K562 (cell line): ENCODE data around the gene NCL.

Experiments
- CAMTA2 ChIP-seq: fragments of 250-450 bp; sonication (Bioruptor Pico); conservative IDR thresholded peaks from 2 replicates; pipeline ENCODE4 v1.5.1; 2022
- CTCF ChIP-seq, 3 experiments: IDR thresholded peaks in 2 of 3; conservative IDR thresholded peaks in 1 of 3; 2 replicates each; pipeline ENCODE4 v1.5.1; 2011 to 2012; ENCODE audit warnings: low read length in 3 of 3, mild to moderate bottlenecking in 3 of 3, control low read depth in 2 of 3, improper control_type of control experiment in 1 of 3, inconsistent platforms in 1 of 3, low read depth in 1 of 3, mixed read lengths in 1 of 3, moderate library complexity in 1 of 3; ENCODE audit not compliant: insufficient read depth in 2 of 3
- FIP1L1 ChIP-seq: fragments of 200-400 bp; formaldehyde crosslinking; IDR thresholded peaks from 2 replicates; pipeline ENCODE4 v1.6.1; 2018; ENCODE audit warnings: mild to moderate bottlenecking, low read depth, low read length; ENCODE audit not compliant: poor library complexity, severe bottlenecking
- GATAD2B ChIP-seq: fragments of 450-650 bp; IDR thresholded peaks from 2 replicates; pipeline ENCODE4 v1.6.1; 2017; ENCODE audit warnings: mild to moderate bottlenecking, borderline replicate concordance
- KHSRP ChIP-seq: fragments of 450-650 bp; IDR thresholded peaks from 2 replicates; pipeline ENCODE4 v1.6.1; 2017
- NEUROD1 ChIP-seq: fragments of 150-350 bp; IDR thresholded peaks from 2 replicates; pipeline ENCODE4 v1.6.1; 2014; ENCODE audit warnings: borderline replicate concordance, low read length, low read depth; ENCODE audit not compliant: partially characterized antibody
- POLR2A ChIP-seq: fragments of 450-650 bp; conservative IDR thresholded peaks from 2 replicates; pipeline ENCODE4 v1.6.1; 2016
- USF1 ChIP-seq: sonication (generic); formaldehyde crosslinking; IDR thresholded peaks from 2 replicates; pipeline ENCODE4 v1.9.0; 2022; ENCODE audit warnings: mild to moderate bottlenecking, missing genetic modification reagents
- XRCC3 ChIP-seq: fragments of 450-650 bp; IDR thresholded peaks from 2 replicates; pipeline ENCODE4 v1.6.1; 2017; ENCODE audit warnings: mild to moderate bottlenecking, moderate library complexity
- YY1 ChIP-seq, 3 experiments: IDR thresholded peaks; 2 replicates each; pipeline ENCODE4 v1.6.1; 2011; ENCODE audit warnings: low read length in 2 of 3, mild to moderate bottlenecking in 2 of 3, moderate library complexity in 2 of 3, borderline replicate concordance in 1 of 3, control low read depth in 1 of 3, low read depth in 1 of 3; ENCODE audit not compliant: insufficient read depth in 3 of 3, insufficient replicate concordance in 2 of 3, control insufficient read depth in 1 of 3, insufficient read length in 1 of 3; ENCODE audit errors: extremely low read depth in 1 of 3
- ZBTB11 ChIP-seq, 3 experiments: fragments of 200-800 bp in 1 of 3; fragments of 250-450 bp in 1 of 3; fragments of 450-650 bp in 1 of 3; sonication (Bioruptor Pico) in 1 of 3; sonication (Bioruptor generic) in 1 of 3; formaldehyde crosslinking in 1 of 3; IDR thresholded peaks; 2 replicates each; pipeline versions ENCODE4 v1.6.1 to v1.8.0; 2016 to 2022; ENCODE audit warnings: mild to moderate bottlenecking in 2 of 3, missing genetic modification characterization in 2 of 3, missing compliant biosample characterization in 1 of 3, moderate library complexity in 1 of 3
- ZNF224 ChIP-seq: sonication (generic); formaldehyde crosslinking; IDR thresholded peaks from 2 replicates; pipeline ENCODE4 v1.8.0; 2022; ENCODE audit warnings: mild to moderate bottlenecking, missing genetic modification reagents
- ZNF77 ChIP-seq: fragments of 250-450 bp; sonication (Bioruptor Pico); IDR thresholded peaks from 2 replicates; pipeline ENCODE4 v1.5.0; 2020

DNA sequence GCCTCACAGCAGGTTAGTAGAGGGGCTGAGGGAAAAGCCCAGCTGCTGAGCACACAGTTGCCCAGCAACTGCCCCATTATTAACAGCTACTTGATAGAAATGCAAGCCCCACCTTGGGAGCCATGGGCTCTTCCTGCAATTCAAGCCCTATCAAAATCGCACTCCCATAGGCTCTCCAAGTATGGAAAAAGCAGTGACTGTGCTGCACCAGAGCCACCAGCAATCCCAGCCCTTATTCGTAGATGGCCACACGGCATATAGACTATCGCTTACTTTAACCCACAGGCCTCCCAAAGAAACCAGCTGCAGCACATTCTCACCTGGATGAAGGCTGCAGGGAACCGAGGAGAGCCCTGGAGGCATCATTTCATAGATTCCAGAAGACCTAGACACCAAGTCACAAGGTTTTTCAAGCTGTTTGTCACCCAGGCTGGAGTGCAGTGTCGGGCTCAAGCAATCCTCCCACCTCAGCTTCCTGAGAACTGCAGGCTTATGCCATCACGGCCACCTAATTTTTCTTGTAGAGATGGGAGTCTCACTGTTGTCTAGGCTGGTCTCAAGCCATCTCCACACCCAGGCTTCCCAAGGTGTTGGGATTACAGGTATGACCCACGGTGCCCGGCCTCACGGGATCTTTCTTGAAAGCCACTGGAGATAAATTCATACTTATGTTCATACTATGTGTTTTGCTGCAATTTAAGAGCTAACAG is 11.3 kb downstream of the NCL start:
- TF ChIP-seq CAMTA2 (CRISPR knock-in tag) (no peak), POLR2A (peak; percentile 69; the same call in 1 of the 2 replicates), KHSRP (no peak), USF1 (CRISPR knock-in tag) (no peak), ZNF77 (no peak), ZNF224 (CRISPR knock-in tag) (no peak), FIP1L1 (no peak), CTCF (IDR thresholded peaks at IDR 0.05 in 2 of 3, conservative IDR thresholded peaks at IDR 0.05 in 1 of 3; ENCODE audit: insufficient read depth in 2 of 3, low read depth in 1 of 3, low read length in 3 of 3) (no peak), NEUROD1 (no peak), ZBTB11 (CRISPR knock-in tag; IDR thresholded peaks at IDR 0.05) (no peak), XRCC3 (no peak), GATAD2B (no peak), YY1 (IDR thresholded peaks at IDR 0.05; ENCODE audit: borderline replicate concordance in 1 of 3, control insufficient read depth in 1 of 3, extremely low read depth in 1 of 3, insufficient read depth in 3 of 3, insufficient read length in 1 of 3, insufficient replicate concordance in 2 of 3, low read depth in 1 of 3, low read length in 2 of 3) (no peak)
